Panc1 (cell line): ENCODE data around the gene DNM3. TPM values are rescaled to one million over a fixed set of nuclear protein-coding genes. Genes with fewer than 3 reads are reported as not detected.

Experiments used
- ATAC-seq: fragments of 200-7000 bp; cut with Tn5 transposase; 2 replicates; pipeline ENCODE4 v1.9.1; 2020; ENCODE audit warnings: mild to moderate bottlenecking, moderate library complexity
- BruUV-seq: library from RNA; stranded (reverse); fragments of 400-500 nt; replicated peaks from 2 replicates; lab custom pipeline; 2021; lab: Mats Ljungman, UMichigan
- CTCF ChIA-PET: fragments of 300-600 bp; sonication (Branson Sonifier 250); formaldehyde crosslinking; loops from one replicate; lab custom pipeline; 2022; ENCODE audit warnings: antibody characterized with exemption; lab: Charles Lee
- POLR2A ChIA-PET: fragments of 300-600 bp; sonication (Branson Sonifier 250); formaldehyde crosslinking; loops from one replicate; lab custom pipeline; 2022; ENCODE audit warnings: antibody characterized with exemption; lab: Charles Lee
- DNase-seq: peaks from one replicate; pipeline ENCODE4 v3.0.0-alpha.2; 2010; ENCODE audit warnings: low read depth, low spot score
- H3K27ac ChIP-seq: 2 replicates; pipeline ENCODE4 v1.5.1; 2011; ENCODE audit warnings: mild to moderate bottlenecking, low read length, inconsistent platforms
- H3K27me3 ChIP-seq: fragments of 200-500 bp; sonication (Bioruptor generic); 2 replicates; pipeline ENCODE4 v1.6.0; 2014; ENCODE audit warnings: low read length, inconsistent platforms; ENCODE audit not compliant: control insufficient read depth, insufficient read depth
- H3K36me3 ChIP-seq: fragments of 200-500 bp; sonication (Bioruptor generic); 2 replicates; pipeline ENCODE4 v1.5.1; 2014; ENCODE audit warnings: inconsistent platforms, mild to moderate bottlenecking, low read length, moderate library complexity; ENCODE audit not compliant: control insufficient read depth, insufficient read depth
- H3K4me1 ChIP-seq: 2 replicates; pipeline ENCODE4 v1.5.1; 2011; ENCODE audit warnings: inconsistent platforms, mild to moderate bottlenecking, low read length, moderate library complexity; ENCODE audit not compliant: control insufficient read depth, insufficient read depth
- H3K4me3 ChIP-seq, 2 experiments: 2 replicates each; pipeline ENCODE4 v1.5.1; 2011 to 2012; ENCODE audit warnings: low read depth in 2 of 2, low read length in 2 of 2, mild to moderate bottlenecking in 2 of 2, inconsistent platforms in 1 of 2, moderate library complexity in 1 of 2
- H3K9me3 ChIP-seq: fragments of 200-500 bp; sonication (Bioruptor generic); 2 replicates; pipeline ENCODE4 v1.5.1; 2014; ENCODE audit warnings: low read depth, mild to moderate bottlenecking, inconsistent platforms, low read length, moderate library complexity; ENCODE audit not compliant: control insufficient read depth, insufficient read depth
- CTCF ChIP-seq: fragments of 450-650 bp; IDR thresholded peaks from 2 replicates; pipeline ENCODE4 v1.5.1; 2017; ENCODE audit warnings: mild to moderate bottlenecking
- POLR2AphosphoS5 ChIP-seq: IDR thresholded peaks from 2 replicates; pipeline ENCODE4 v1.6.1; 2012; ENCODE audit warnings: mild to moderate bottlenecking, low read depth, low read length, moderate library complexity
- SIN3A ChIP-seq: IDR thresholded peaks from 2 replicates; pipeline ENCODE4 v1.6.1; 2012; ENCODE audit warnings: low read depth, mild to moderate bottlenecking, low read length, moderate library complexity, borderline replicate concordance; ENCODE audit not compliant: insufficient read depth
- TCF7L2 ChIP-seq: IDR thresholded peaks from 2 replicates; pipeline ENCODE4 v1.6.1; 2011; ENCODE audit warnings: mild to moderate bottlenecking, low read depth, low read length, inconsistent platforms
- in situ Hi-C: cut with HindIII; loops from 2 replicates; pipeline ENCODE4 v1.10.0; 2016; ENCODE audit warnings: low sequenced_read_pairs, low pct_unique_long_range_greater_than_20kb
- intact Hi-C: fragments of 100-400 bp; cut with micrococcal nuclease; formaldehyde crosslinking; loops from one replicate; pipeline ENCODE4 v1.10.0; 2022; ENCODE audit not compliant: unreplicated experiment
- total RNA-seq: library from RNA; stranded (reverse); gene quantifications from one replicate; pipeline ENCODE4 v1.2.1, GENCODE V29; 2021; ENCODE audit not compliant: unreplicated experiment
- TF ChIP-seq, protein P1 (sequence below), 2 experiments: IDR thresholded peaks; 2 replicates each; pipeline ENCODE4 v1.6.1; 2011 to 2012; ENCODE audit warnings: low read depth in 2 of 2, control low read depth in 1 of 2, low read length in 1 of 2, mild to moderate bottlenecking in 1 of 2, moderate library complexity in 1 of 2; ENCODE audit not compliant: insufficient read depth in 1 of 2

The DNM3 gene
- total RNA-seq, 1 experiment from 2014 or later = 0.46 TPM

DNA sequence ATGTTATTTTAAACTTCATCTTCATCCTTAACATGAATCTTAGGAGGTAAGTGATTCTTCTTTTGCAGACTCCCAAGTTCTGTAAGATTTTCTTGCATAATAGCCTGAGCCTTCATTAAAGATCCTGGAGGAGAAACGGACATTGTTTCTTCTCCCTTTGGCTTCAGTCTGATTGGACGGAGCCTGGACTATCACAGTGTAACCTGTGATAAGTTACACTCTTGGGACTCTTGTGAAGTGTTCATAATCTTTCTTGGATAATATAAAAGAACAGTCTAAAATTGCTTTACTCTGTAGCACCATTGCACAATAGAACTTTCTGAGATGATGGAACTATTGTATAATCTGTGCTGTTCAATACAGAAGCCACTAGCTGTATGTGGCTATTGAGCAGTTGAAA, 244.8 kb downstream of the DNM3 start:
- Histone ChIP-seq H3K9me3 (no peaks in the 10 kb centered on the region), H3K36me3 (no peaks in the 10 kb centered on the region), H3K27me3 (no peaks in the 10 kb centered on the region), H3K4me3 (no peak overlapping the region), H3K27ac (no peak overlapping the region), H3K4me1 (no peaks in the 10 kb centered on the region)
- ChIA-PET POLR2A (no interaction called here), CTCF (no interaction called here)
- no TSS peak for BruUV-seq
- DNase-seq (no peak), ATAC-seq (no peak)
- TF ChIP-seq TCF7L2 = no peak
- no peak for TF ChIP-seq CTCF
- TF ChIP-seq POLR2AphosphoS5 = no peak
- TF ChIP-seq, protein P1, sequence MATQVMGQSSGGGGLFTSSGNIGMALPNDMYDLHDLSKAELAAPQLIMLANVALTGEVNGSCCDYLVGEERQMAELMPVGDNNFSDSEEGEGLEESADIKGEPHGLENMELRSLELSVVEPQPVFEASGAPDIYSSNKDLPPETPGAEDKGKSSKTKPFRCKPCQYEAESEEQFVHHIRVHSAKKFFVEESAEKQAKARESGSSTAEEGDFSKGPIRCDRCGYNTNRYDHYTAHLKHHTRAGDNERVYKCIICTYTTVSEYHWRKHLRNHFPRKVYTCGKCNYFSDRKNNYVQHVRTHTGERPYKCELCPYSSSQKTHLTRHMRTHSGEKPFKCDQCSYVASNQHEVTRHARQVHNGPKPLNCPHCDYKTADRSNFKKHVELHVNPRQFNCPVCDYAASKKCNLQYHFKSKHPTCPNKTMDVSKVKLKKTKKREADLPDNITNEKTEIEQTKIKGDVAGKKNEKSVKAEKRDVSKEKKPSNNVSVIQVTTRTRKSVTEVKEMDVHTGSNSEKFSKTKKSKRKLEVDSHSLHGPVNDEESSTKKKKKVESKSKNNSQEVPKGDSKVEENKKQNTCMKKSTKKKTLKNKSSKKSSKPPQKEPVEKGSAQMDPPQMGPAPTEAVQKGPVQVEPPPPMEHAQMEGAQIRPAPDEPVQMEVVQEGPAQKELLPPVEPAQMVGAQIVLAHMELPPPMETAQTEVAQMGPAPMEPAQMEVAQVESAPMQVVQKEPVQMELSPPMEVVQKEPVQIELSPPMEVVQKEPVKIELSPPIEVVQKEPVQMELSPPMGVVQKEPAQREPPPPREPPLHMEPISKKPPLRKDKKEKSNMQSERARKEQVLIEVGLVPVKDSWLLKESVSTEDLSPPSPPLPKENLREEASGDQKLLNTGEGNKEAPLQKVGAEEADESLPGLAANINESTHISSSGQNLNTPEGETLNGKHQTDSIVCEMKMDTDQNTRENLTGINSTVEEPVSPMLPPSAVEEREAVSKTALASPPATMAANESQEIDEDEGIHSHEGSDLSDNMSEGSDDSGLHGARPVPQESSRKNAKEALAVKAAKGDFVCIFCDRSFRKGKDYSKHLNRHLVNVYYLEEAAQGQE (IDR thresholded peaks at IDR 0.05; ENCODE audit: insufficient read depth in 1 of 2, low read depth in 2 of 2, low read length in 1 of 2) = no peak
- no peak for TF ChIP-seq SIN3A
- intact Hi-C loops (no loop called here), in situ Hi-C loops (no loop called here)

GRCh38 chr1:172088256-172088655, 247.0 kb downstream of the DNM3 start:
- H3K9me3 ChIP-seq = no peaks in the 10 kb centered on the region
- intact Hi-C loops (no loop called here), in situ Hi-C loops (no loop called here)
- ATAC-seq (no peak), DNase-seq (no peak)
- no TSS peak for BruUV-seq
- H3K4me1 ChIP-seq = no peaks in the 10 kb centered on the region
- ChIA-PET CTCF (no interaction called here), POLR2A (no interaction called here)
- no peaks in the 10 kb centered on the region for H3K27me3 ChIP-seq
- TF ChIP-seq SIN3A (no peak), POLR2AphosphoS5 (no peak), TCF7L2 (no peak)
- TF ChIP-seq, protein P1 (IDR thresholded peaks at IDR 0.05; ENCODE audit: insufficient read depth in 1 of 2, low read depth in 2 of 2, low read length in 1 of 2) = no peak
- peak overlapping the region; percentile 31; the same call in 1 of the 2 replicates for H3K27ac ChIP-seq
- no peaks in the 10 kb centered on the region for H3K36me3 ChIP-seq
- H3K4me3 ChIP-seq = no peak overlapping the region
